Neutrophil (primary cell): ENCODE measurements around the gene CERS6.

Experiments
- H3K27ac ChIP-seq: fragments of 200-600 bp; sonication (generic); 2 replicates; pipeline ENCODE4 v1.5.1; 2016; ENCODE audit warnings: mild to moderate bottlenecking, moderate library complexity
- H3K27me3 ChIP-seq: fragments of 200-600 bp; sonication (generic); 2 replicates; pipeline ENCODE4 v1.6.0; 2016; ENCODE audit warnings: mild to moderate bottlenecking
- H3K36me3 ChIP-seq: fragments of 200-600 bp; sonication (generic); 2 replicates; pipeline ENCODE4 v1.5.1; 2017
- H3K4me1 ChIP-seq, 2 experiments: fragments of 200-600 bp in 1 of 2; sonication (generic) in 1 of 2; 1 replicate in 1 of 2; 2 replicates in 1 of 2; pipeline versions ENCODE4 v1.5.1 to v1.6.1; 2013 to 2016; ENCODE audit warnings: low read depth in 1 of 2, low read length in 1 of 2, mild to moderate bottlenecking in 1 of 2, moderate library complexity in 1 of 2; ENCODE audit not compliant: control insufficient read depth in 1 of 2, insufficient read depth in 1 of 2
- H3K4me3 ChIP-seq, 2 experiments: fragments of 200-600 bp in 1 of 2; sonication (generic) in 1 of 2; 1 replicate in 1 of 2; 2 replicates in 1 of 2; pipeline ENCODE4 v1.5.1; 2013 to 2016; ENCODE audit warnings: low read depth in 1 of 2, low read length in 1 of 2, mild to moderate bottlenecking in 1 of 2, moderate library complexity in 1 of 2
- H3K9me3 ChIP-seq: fragments of 200-600 bp; sonication (generic); 2 replicates; pipeline ENCODE4 v1.5.1; 2016
- CTCF ChIP-seq: fragments of 200-600 bp; sonication (generic); IDR thresholded peaks from 2 replicates; pipeline ENCODE4 v1.5.1; 2016; ENCODE audit warnings: antibody characterized with exemption

The CERS6 gene

GRCh38 chr2:168593713-168594112 lies 137.6 kb downstream of the CERS6 start:
- Histone ChIP-seq H3K9me3 (no peaks in the 10 kb centered on the region), H3K27me3 (no peaks in the 10 kb centered on the region), H3K4me3 (no peak overlapping the region), H3K4me1 (no peaks in the 10 kb centered on the region), H3K36me3 (no peaks in the 10 kb centered on the region), H3K27ac (no peak overlapping the region)
- TF ChIP-seq CTCF: no peak

GRCh38 chr2:168594778-168595177 lies 138.7 kb downstream of the CERS6 start:
- Histone ChIP-seq H3K4me3 (no peak overlapping the region), H3K27me3 (no peaks in the 10 kb centered on the region), H3K36me3 (no peaks in the 10 kb centered on the region), H3K27ac (no peak overlapping the region), H3K4me1 (no peaks in the 10 kb centered on the region), H3K9me3 (no peaks in the 10 kb centered on the region)
- TF ChIP-seq CTCF: no peak

GRCh38 chr2:168596881-168597655 lies 141.0 kb downstream of the CERS6 start:
- no peaks in the 10 kb centered on the region for H3K9me3 ChIP-seq
- no peak overlapping the region for H3K27ac ChIP-seq
- no peak for TF ChIP-seq CTCF
- H3K36me3 ChIP-seq: no peaks in the 10 kb centered on the region
- no peak overlapping the region for H3K4me3 ChIP-seq
- peaks cover 0 to 5% of the 10 kb centered on the region in 2 experiments for H3K4me1 ChIP-seq
- no peaks in the 10 kb centered on the region for H3K27me3 ChIP-seq

- Histone ChIP-seq H3K4me3 (no peak overlapping the region), H3K27ac (no peak overlapping the region), H3K27me3 (no peaks in the 10 kb centered on the region), H3K36me3 (no peaks in the 10 kb centered on the region), H3K4me1 (peaks cover 0 to 9% of the 10 kb centered on the region in 2 experiments), H3K9me3 (no peaks in the 10 kb centered on the region)
- no peak for TF ChIP-seq CTCF
Observed at GRCh38 chr2:168599738-168600137, 143.7 kb downstream of the CERS6 start.

GRCh38 chr2:168600949-168601348 lies 144.9 kb downstream of the CERS6 start:
- H3K36me3 ChIP-seq: no peaks in the 10 kb centered on the region
- H3K9me3 ChIP-seq: no peaks in the 10 kb centered on the region
- no peak for TF ChIP-seq CTCF
- no peak overlapping the region for H3K4me3 ChIP-seq
- no peak overlapping the region for H3K27ac ChIP-seq
- H3K27me3 ChIP-seq: no peaks in the 10 kb centered on the region
- H3K4me1 ChIP-seq: peaks cover 0 to 9% of the 10 kb centered on the region in 2 experiments
